T-helper 2 cell treated with Interferon-gamma antibody and Interleukin-4, amounts not matched to agents 5 μg/mL and 100 μg/mL, for 36 hours (primary cell): ENCODE data around the gene EDAR.

ENCODE experiments used
- DNase-seq: peaks from one replicate; pipeline ENCODE4 v3.0.0; 2021; ENCODE audit warnings: low spot score
- H3K27ac Mint-ChIP-seq: one replicate; pipeline ENCODE4 v1.8.0; 2021; ENCODE audit warnings: mild to moderate bottlenecking, mixed read lengths
- H3K27me3 Mint-ChIP-seq: one replicate; pipeline ENCODE4 v1.8.0; 2021; ENCODE audit warnings: low read depth, mixed read lengths
- H3K36me3 Mint-ChIP-seq: one replicate; pipeline ENCODE4 v1.8.0; 2021; ENCODE audit warnings: low read depth, mixed read lengths
- H3K4me1 Mint-ChIP-seq: one replicate; pipeline ENCODE4 v1.8.0; 2021; ENCODE audit warnings: low read depth, mixed read lengths
- H3K4me3 Mint-ChIP-seq: one replicate; pipeline ENCODE4 v1.8.0; 2022; ENCODE audit warnings: mild to moderate bottlenecking, moderate library complexity, mixed read lengths
- H3K9me3 Mint-ChIP-seq: one replicate; pipeline ENCODE4 v1.8.0; 2021; ENCODE audit warnings: mixed read lengths

Gene EDAR

DNA sequence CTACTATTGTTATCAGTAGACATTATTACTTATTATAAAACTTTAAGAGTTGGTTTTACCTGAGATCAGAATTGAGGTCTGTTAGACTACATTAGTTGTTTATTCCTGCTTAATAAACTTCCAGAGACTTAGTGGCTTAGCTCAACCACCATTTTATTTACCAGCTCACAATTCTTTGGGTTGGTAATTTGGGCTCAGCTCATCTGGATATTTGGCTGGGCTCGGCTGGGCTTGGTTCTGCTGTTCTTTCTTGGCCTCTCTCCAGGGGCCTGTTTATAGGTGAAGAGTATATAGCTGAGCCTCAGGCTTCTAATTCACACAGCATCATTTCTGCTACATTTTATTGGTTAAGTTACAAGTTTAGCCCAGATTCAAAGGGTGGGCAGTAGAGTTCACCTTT is 134.5 kb downstream of the EDAR start:
- no peak for DNase-seq
- Mint-ChIP-seq H3K27ac (no peak overlapping the region), H3K4me3 (no peak overlapping the region), H3K36me3 (peaks cover 22% of the 10 kb centered on the region), H3K27me3 (no peaks in the 10 kb centered on the region), H3K4me1 (peaks cover 2% of the 10 kb centered on the region), H3K9me3 (no peaks in the 10 kb centered on the region)

DNA sequence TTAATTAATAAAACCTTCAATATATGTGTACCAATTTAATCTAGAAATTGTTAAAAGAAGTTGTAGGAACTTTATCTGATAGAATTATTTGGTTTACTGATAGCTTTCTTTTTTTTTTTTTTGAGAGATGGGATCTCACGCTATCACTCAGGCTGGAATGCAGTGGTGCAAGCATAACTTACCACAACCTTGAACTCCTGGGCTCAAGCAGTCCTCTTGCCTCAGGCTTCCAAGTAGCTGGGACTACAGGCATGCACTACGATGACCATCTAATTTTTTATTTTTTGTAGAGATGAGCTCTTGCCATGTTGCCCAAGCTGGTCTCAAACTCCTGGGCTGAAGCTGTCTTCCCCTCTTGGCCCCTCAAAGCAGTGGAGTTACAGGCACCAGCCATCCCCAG is 135.6 kb downstream of the EDAR start:
- Mint-ChIP-seq H3K4me1 (peaks cover 2% of the 10 kb centered on the region), H3K27ac (no peak overlapping the region), H3K4me3 (no peak overlapping the region), H3K36me3 (peaks cover 22% of the 10 kb centered on the region), H3K27me3 (no peaks in the 10 kb centered on the region), H3K9me3 (no peaks in the 10 kb centered on the region)
- DNase-seq, result no peak

DNA sequence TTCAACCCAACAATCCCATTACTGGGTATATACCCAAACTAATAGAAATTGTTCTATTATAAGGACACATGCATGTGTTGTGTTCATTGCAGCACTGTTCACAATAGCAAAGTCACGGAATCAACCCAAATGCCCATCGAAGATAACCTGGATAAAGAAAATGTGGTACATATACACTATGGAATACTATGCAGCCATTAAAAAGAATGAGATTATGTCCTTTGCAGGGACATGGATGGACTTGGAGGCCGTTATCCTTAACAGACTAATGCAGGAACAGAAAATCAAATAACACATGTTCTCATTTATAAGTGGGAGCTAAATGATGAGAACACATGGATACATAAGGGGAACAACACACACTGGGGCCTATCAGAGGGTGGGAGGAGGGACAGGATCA is 136.6 kb downstream of the EDAR start:
- Mint-ChIP-seq H3K27ac (no peak overlapping the region), H3K9me3 (no peaks in the 10 kb centered on the region), H3K4me3 (no peak overlapping the region), H3K4me1 (peaks cover 2% of the 10 kb centered on the region), H3K36me3 (peaks cover 16% of the 10 kb centered on the region), H3K27me3 (no peaks in the 10 kb centered on the region)
- no peak for DNase-seq

DNA sequence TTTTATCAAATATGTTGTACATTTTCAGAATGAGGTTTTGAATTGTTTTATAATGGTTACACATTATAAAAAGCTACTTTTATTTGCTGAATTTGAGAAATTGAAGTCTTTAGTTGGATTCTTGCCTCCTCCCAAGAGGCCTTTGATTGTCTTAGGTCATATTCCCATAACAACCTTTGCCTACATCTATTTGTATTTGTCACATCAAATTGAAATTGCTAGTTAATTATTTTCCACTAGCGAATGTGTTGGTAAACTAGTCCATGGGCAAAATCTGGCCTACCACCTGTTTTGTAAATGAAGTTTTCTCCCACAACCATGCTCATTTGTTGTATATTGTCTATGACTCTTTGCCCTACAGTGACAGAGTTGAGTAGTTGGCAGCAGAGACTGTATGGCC is 142.0 kb downstream of the EDAR start:
- H3K36me3 Mint-ChIP-seq, result peaks cover 20% of the 10 kb centered on the region
- H3K27me3 Mint-ChIP-seq, result no peaks in the 10 kb centered on the region
- H3K4me1 Mint-ChIP-seq, result no peaks in the 10 kb centered on the region
- no peak overlapping the region for H3K27ac Mint-ChIP-seq
- H3K4me3 Mint-ChIP-seq, result no peak overlapping the region
- no peaks in the 10 kb centered on the region for H3K9me3 Mint-ChIP-seq
- DNase-seq, result no peak

DNA sequence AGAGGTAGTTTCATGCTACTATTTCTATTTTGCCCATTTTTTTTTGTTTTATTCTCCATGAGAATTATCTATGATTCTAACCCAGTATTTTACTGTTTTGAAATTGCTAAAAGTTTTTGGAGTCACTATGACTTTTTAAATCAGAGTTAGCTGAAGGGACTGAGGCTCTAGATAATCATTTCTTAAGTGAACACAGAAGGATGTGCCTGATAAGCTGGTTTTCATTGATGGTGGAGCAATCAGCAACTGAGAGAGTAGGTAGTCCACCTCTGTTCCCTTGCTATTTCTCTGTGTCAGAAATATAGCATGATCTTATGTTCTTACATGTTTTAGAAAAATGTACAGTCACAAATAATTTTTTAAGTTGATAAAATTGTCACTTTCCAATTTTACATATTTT is 143.1 kb downstream of the EDAR start:
- H3K4me1 Mint-ChIP-seq, result no peaks in the 10 kb centered on the region
- H3K36me3 Mint-ChIP-seq, result peaks cover 25% of the 10 kb centered on the region
- H3K4me3 Mint-ChIP-seq, result no peak overlapping the region
- DNase-seq, result no peak
- H3K9me3 Mint-ChIP-seq, result peaks cover 5% of the 10 kb centered on the region
- no peak overlapping the region for H3K27ac Mint-ChIP-seq
- H3K27me3 Mint-ChIP-seq, result no peaks in the 10 kb centered on the region
